HCT116 (cell line): ENCODE results near the gene DCHS2. TPM values are rescaled to one million over a fixed set of nuclear protein-coding genes. Genes with fewer than 3 reads are reported as not detected.

ENCODE experiments used
- ATAC-seq: fragments of 200-7000 bp; cut with Tn5 transposase; 2 replicates; pipeline ENCODE4 v1.9.1; 2020; ENCODE audit warnings: mild to moderate bottlenecking, moderate library complexity
- BruUV-seq: library from RNA; stranded (reverse); fragments of 400-500 nt; replicated peaks from 2 replicates; lab custom pipeline; 2021; lab: Mats Ljungman, UMichigan
- CTCF ChIA-PET: fragments of 300-600 bp; sonication (Branson Sonifier 250); formaldehyde crosslinking; loops from one replicate; lab custom pipeline; 2021; ENCODE audit warnings: antibody characterized with exemption; lab: Charles Lee
- POLR2A ChIA-PET: fragments of 300-600, 350-600 bp; sonication (Branson Sonifier 250); formaldehyde crosslinking; loops from one replicate; lab custom pipeline; 2021; ENCODE audit warnings: antibody characterized with exemption; lab: Charles Lee
- RAD21 ChIA-PET, 2 experiments: fragments of 300-600 bp; sonication (Branson Sonifier 250); formaldehyde crosslinking; loops; one replicate each; lab custom pipeline; 2023; ENCODE audit warnings: low total read pairs in 2 of 2; ENCODE audit not compliant: uncharacterized antibody in 2 of 2, unreplicated experiment in 2 of 2, low non-redundant PET in 1 of 2; lab: Charles Lee
- DNase-seq: peaks from one replicate; pipeline ENCODE4 v3.0.0-alpha.2; 2010; ENCODE audit warnings: low read depth, low spot score
- H2AFZ ChIP-seq: fragments of 200-600 bp; shearing (Covaris generic), sonication (generic); 2 replicates; pipeline ENCODE4 v1.6.1; 2017; ENCODE audit warnings: low read depth, mixed run types, mixed read lengths, antibody characterized with exemption, low read length; ENCODE audit not compliant: poor library complexity, severe bottlenecking
- H3K27ac ChIP-seq: 2 replicates; pipeline ENCODE4 v1.5.1; 2012; ENCODE audit warnings: low read depth, low read length
- H3K27me3 ChIP-seq: fragments of 200-600 bp; sonication (generic); 2 replicates; pipeline ENCODE4 v1.6.1; 2016; ENCODE audit warnings: mixed run types, low read length, mixed read lengths; ENCODE audit not compliant: insufficient read depth
- H3K36me3 ChIP-seq, 2 experiments: fragments of 200-500 bp in 1 of 2; fragments of 200-600 bp in 1 of 2; sonication (Bioruptor generic) in 1 of 2; sonication (generic) in 1 of 2; 2 replicates each; pipeline versions ENCODE4 v1.5.1 to v1.6.1; 2014 to 2016; ENCODE audit warnings: low read length in 2 of 2, inconsistent platforms in 1 of 2, mixed read lengths in 1 of 2, mixed run types in 1 of 2; ENCODE audit not compliant: insufficient read depth in 2 of 2, control insufficient read depth in 1 of 2
- H3K4me1 ChIP-seq, 2 experiments: fragments of 200-600 bp in 1 of 2; sonication (generic) in 1 of 2; 2 replicates each; pipeline versions ENCODE4 v1.5.1 to v1.6.1; 2012 to 2017; ENCODE audit warnings: low read length in 2 of 2, inconsistent platforms in 1 of 2, mild to moderate bottlenecking in 1 of 2, mixed read lengths in 1 of 2, mixed run types in 1 of 2, moderate library complexity in 1 of 2; ENCODE audit not compliant: insufficient read depth in 2 of 2, control insufficient read depth in 1 of 2
- H3K4me2 ChIP-seq: fragments of 200-600 bp; sonication (generic); 2 replicates; pipeline ENCODE4 v1.6.1; 2017; ENCODE audit warnings: mixed run types, low read length, mixed read lengths
- H3K4me3 ChIP-seq, 2 experiments: fragments of 200-600 bp in 1 of 2; sonication (generic) in 1 of 2; replicated peaks in 1 of 2; 2 replicates each; pipeline ENCODE4 v1.5.1; 2011 to 2016; ENCODE audit warnings: low read length in 2 of 2, control low read depth in 1 of 2, low read depth in 1 of 2, mild to moderate bottlenecking in 1 of 2, mixed read lengths in 1 of 2, mixed run types in 1 of 2
- H3K79me2 ChIP-seq: fragments of 200-600 bp; sonication (generic); 2 replicates; pipeline ENCODE4 v1.6.1; 2017; ENCODE audit warnings: mild to moderate bottlenecking, mixed run types, low read length, moderate library complexity, mixed read lengths; ENCODE audit not compliant: insufficient read depth
- H3K9ac ChIP-seq: fragments of 200-600 bp; sonication (generic); 2 replicates; pipeline ENCODE4 v1.6.1; 2016; ENCODE audit warnings: low read length, mixed read lengths
- H3K9me2 ChIP-seq: fragments of 200-600 bp; sonication (generic), shearing (Covaris generic); 2 replicates; pipeline ENCODE4 v1.6.1; 2017; ENCODE audit warnings: mixed run types, mild to moderate bottlenecking, moderate library complexity; ENCODE audit not compliant: insufficient read depth
- H3K9me3 ChIP-seq, 2 experiments: fragments of 200-500 bp in 1 of 2; fragments of 200-600 bp in 1 of 2; sonication (Bioruptor generic) in 1 of 2; sonication (generic) in 1 of 2; 2 replicates each; pipeline ENCODE4 v1.6.1; 2014 to 2017; ENCODE audit warnings: low read length in 2 of 2, mixed read lengths in 2 of 2, inconsistent platforms in 1 of 2, low read depth in 1 of 2, mild to moderate bottlenecking in 1 of 2, mixed run types in 1 of 2, moderate library complexity in 1 of 2; ENCODE audit not compliant: control insufficient read depth in 1 of 2, insufficient read depth in 1 of 2
- H4K20me1 ChIP-seq: fragments of 200-600 bp; sonication (generic), shearing (Covaris generic); 2 replicates; pipeline ENCODE4 v1.6.1; 2017; ENCODE audit warnings: mixed run types, mild to moderate bottlenecking, moderate library complexity; ENCODE audit not compliant: insufficient read depth
- CBX3 ChIP-seq: IDR thresholded peaks from 2 replicates; pipeline ENCODE4 v1.6.1; 2012; ENCODE audit warnings: low read depth
- CTCF ChIP-seq, 3 experiments: fragments of 200-600 bp in 1 of 3; sonication (generic) in 1 of 3; IDR thresholded peaks in 2 of 3; conservative IDR thresholded peaks in 1 of 3; 2 replicates each; pipeline ENCODE4 v1.5.1; 2012 to 2017; ENCODE audit warnings: low read depth in 2 of 3, low read length in 2 of 3, antibody characterized with exemption in 1 of 3, borderline replicate concordance in 1 of 3, control low read depth in 1 of 3, mild to moderate bottlenecking in 1 of 3, mixed read lengths in 1 of 3, mixed run types in 1 of 3, moderate library complexity in 1 of 3; ENCODE audit not compliant: insufficient read depth in 1 of 3
- EGR1 ChIP-seq: IDR thresholded peaks from 2 replicates; pipeline ENCODE4 v1.6.1; 2012; ENCODE audit warnings: low read depth
- ELF1 ChIP-seq: IDR thresholded peaks from 2 replicates; pipeline ENCODE4 v1.6.1; 2012; ENCODE audit warnings: low read depth, borderline replicate concordance
- EZH2 ChIP-seq: fragments of 200-600 bp; sonication (generic); IDR thresholded peaks from 2 replicates; pipeline ENCODE4 v1.6.1; 2017; ENCODE audit warnings: antibody characterized with exemption, mixed run types
- EZH2phosphoT487 ChIP-seq: fragments of 200-600 bp; IDR thresholded peaks from 2 replicates; pipeline ENCODE4 v1.6.1; 2018; ENCODE audit warnings: antibody characterized with exemption, borderline replicate concordance
- FOSL1 ChIP-seq: IDR thresholded peaks from 2 replicates; pipeline ENCODE4 v1.6.1; 2012; ENCODE audit warnings: low read depth
- POLR2A ChIP-seq: IDR thresholded peaks from 2 replicates; pipeline ENCODE4 v1.7.0; 2011; ENCODE audit warnings: borderline replicate concordance; ENCODE audit not compliant: insufficient read depth, insufficient read length; ENCODE audit errors: extremely low read depth
- POLR2AphosphoS5 ChIP-seq: IDR thresholded peaks from 2 replicates; pipeline ENCODE4 v1.6.1; 2011; ENCODE audit warnings: mild to moderate bottlenecking, low read depth, low read length, moderate library complexity
- RAD21 ChIP-seq: IDR thresholded peaks from 2 replicates; pipeline ENCODE4 v1.6.1; 2012; ENCODE audit warnings: low read depth, mild to moderate bottlenecking
- SRF ChIP-seq: IDR thresholded peaks from 2 replicates; pipeline ENCODE4 v1.6.1; 2012; ENCODE audit warnings: low read depth
- TCF7L2 ChIP-seq: IDR thresholded peaks from 2 replicates; pipeline ENCODE4 v1.7.0; 2011; ENCODE audit warnings: borderline replicate concordance, inconsistent platforms; ENCODE audit not compliant: insufficient read depth, insufficient read length; ENCODE audit errors: extremely low read depth
- YY1 ChIP-seq: IDR thresholded peaks from 2 replicates; pipeline ENCODE4 v1.6.1; 2011; ENCODE audit warnings: low read length, low read depth, moderate library complexity, mild to moderate bottlenecking; ENCODE audit not compliant: insufficient replicate concordance; ENCODE audit errors: extremely low read depth
- ZFX ChIP-seq: fragments of 450-650 bp; IDR thresholded peaks from 2 replicates; pipeline ENCODE4 v1.6.1; 2017
- ZNF274 ChIP-seq: fragments of 200-500 bp; sonication (Bioruptor generic); IDR thresholded peaks from 2 replicates; pipeline ENCODE4 v1.6.1; 2014; ENCODE audit warnings: mild to moderate bottlenecking, low read depth, low read length, inconsistent platforms
- intact Hi-C: fragments of 100-400 bp; cut with micrococcal nuclease; formaldehyde crosslinking; loops from 2 replicates; pipeline ENCODE4 v1.10.0; 2022
- total RNA-seq: library from RNA; stranded (reverse); gene quantifications from one replicate; pipeline ENCODE4 v1.2.1, GENCODE V29; 2021; ENCODE audit not compliant: unreplicated experiment
- TF ChIP-seq, protein P1 (sequence below): IDR thresholded peaks from 2 replicates; pipeline ENCODE4 v1.6.1; 2012; ENCODE audit warnings: low read depth
- TF ChIP-seq, protein P2 (sequence below): IDR thresholded peaks from 2 replicates; pipeline ENCODE4 v1.6.1; 2012
- TF ChIP-seq, protein P3 (sequence below): IDR thresholded peaks from 2 replicates; pipeline ENCODE4 v1.6.1; 2011; ENCODE audit warnings: mild to moderate bottlenecking, low read length, moderate library complexity; ENCODE audit not compliant: insufficient replicate concordance; ENCODE audit errors: extremely low read depth
- TF ChIP-seq, protein P4 (sequence below): IDR thresholded peaks from 2 replicates; pipeline ENCODE4 v1.6.1; 2012

Gene DCHS2
- total RNA-seq, 1 experiment from 2014 or later: 0.05 TPM

- CTCF ChIA-PET: no interaction called here
- BruUV-seq: no TSS peak
- intact Hi-C loops: no loop called here
Measured at GRCh38 chr4:154304679-154305078, 186.9 kb downstream of the DCHS2 start.

More at GRCh38 chr4:154304679-154305078, 186.9 kb downstream of the DCHS2 start:
- Histone ChIP-seq H3K36me3 (no peaks in the 10 kb centered on the region), H3K27me3 (no peaks in the 10 kb centered on the region), H3K79me2 (no peaks in the 10 kb centered on the region), H3K4me1 (no peaks in the 10 kb centered on the region), H3K27ac (no peak overlapping the region), H3K9me3 (no peaks in the 10 kb centered on the region; a peak in 1 of 4 replicates), H3K9me2 (no peaks in the 10 kb centered on the region), H3K4me2 (no peak overlapping the region), H3K9ac (no peak overlapping the region), H3K4me3 (no peak overlapping the region), H2AFZ (no peak overlapping the region), H4K20me1 (no peaks in the 10 kb centered on the region)
- DNase-seq: no peak
- POLR2A ChIA-PET: no interaction called here
- no peak for ATAC-seq
- TF ChIP-seq, protein P1, sequence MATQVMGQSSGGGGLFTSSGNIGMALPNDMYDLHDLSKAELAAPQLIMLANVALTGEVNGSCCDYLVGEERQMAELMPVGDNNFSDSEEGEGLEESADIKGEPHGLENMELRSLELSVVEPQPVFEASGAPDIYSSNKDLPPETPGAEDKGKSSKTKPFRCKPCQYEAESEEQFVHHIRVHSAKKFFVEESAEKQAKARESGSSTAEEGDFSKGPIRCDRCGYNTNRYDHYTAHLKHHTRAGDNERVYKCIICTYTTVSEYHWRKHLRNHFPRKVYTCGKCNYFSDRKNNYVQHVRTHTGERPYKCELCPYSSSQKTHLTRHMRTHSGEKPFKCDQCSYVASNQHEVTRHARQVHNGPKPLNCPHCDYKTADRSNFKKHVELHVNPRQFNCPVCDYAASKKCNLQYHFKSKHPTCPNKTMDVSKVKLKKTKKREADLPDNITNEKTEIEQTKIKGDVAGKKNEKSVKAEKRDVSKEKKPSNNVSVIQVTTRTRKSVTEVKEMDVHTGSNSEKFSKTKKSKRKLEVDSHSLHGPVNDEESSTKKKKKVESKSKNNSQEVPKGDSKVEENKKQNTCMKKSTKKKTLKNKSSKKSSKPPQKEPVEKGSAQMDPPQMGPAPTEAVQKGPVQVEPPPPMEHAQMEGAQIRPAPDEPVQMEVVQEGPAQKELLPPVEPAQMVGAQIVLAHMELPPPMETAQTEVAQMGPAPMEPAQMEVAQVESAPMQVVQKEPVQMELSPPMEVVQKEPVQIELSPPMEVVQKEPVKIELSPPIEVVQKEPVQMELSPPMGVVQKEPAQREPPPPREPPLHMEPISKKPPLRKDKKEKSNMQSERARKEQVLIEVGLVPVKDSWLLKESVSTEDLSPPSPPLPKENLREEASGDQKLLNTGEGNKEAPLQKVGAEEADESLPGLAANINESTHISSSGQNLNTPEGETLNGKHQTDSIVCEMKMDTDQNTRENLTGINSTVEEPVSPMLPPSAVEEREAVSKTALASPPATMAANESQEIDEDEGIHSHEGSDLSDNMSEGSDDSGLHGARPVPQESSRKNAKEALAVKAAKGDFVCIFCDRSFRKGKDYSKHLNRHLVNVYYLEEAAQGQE: no peak
- no peak for TF ChIP-seq EZH2
- TF ChIP-seq, protein P2, sequence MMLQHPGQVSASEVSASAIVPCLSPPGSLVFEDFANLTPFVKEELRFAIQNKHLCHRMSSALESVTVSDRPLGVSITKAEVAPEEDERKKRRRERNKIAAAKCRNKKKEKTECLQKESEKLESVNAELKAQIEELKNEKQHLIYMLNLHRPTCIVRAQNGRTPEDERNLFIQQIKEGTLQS: no peak
- TF ChIP-seq TCF7L2: no peak
- no peak for TF ChIP-seq ELF1
- TF ChIP-seq POLR2AphosphoS5: no peak
- no peak for TF ChIP-seq SRF
- no peak for TF ChIP-seq EGR1
- no peak for TF ChIP-seq CBX3
- no peak for TF ChIP-seq YY1
- no peak for TF ChIP-seq CTCF (IDR thresholded peaks at IDR 0.05 in 2 of 3, conservative IDR thresholded peaks at IDR 0.05 in 1 of 3; ENCODE audit: borderline replicate concordance in 1 of 3, insufficient read depth in 1 of 3, low read depth in 2 of 3, low read length in 2 of 3)
- TF ChIP-seq POLR2A: no peak
- TF ChIP-seq, protein P3, sequence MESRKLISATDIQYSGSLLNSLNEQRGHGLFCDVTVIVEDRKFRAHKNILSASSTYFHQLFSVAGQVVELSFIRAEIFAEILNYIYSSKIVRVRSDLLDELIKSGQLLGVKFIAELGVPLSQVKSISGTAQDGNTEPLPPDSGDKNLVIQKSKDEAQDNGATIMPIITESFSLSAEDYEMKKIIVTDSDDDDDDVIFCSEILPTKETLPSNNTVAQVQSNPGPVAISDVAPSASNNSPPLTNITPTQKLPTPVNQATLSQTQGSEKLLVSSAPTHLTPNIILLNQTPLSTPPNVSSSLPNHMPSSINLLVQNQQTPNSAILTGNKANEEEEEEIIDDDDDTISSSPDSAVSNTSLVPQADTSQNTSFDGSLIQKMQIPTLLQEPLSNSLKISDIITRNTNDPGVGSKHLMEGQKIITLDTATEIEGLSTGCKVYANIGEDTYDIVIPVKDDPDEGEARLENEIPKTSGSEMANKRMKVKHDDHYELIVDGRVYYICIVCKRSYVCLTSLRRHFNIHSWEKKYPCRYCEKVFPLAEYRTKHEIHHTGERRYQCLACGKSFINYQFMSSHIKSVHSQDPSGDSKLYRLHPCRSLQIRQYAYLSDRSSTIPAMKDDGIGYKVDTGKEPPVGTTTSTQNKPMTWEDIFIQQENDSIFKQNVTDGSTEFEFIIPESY: no peak
- TF ChIP-seq, protein P4, sequence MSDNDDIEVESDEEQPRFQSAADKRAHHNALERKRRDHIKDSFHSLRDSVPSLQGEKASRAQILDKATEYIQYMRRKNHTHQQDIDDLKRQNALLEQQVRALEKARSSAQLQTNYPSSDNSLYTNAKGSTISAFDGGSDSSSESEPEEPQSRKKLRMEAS: no peak
- no peak for TF ChIP-seq EZH2phosphoT487
- TF ChIP-seq ZNF274: no peak
- TF ChIP-seq RAD21: no peak
- no peak for TF ChIP-seq ZFX
- no peak for TF ChIP-seq FOSL1
- RAD21 ChIA-PET: no interaction called here
